ENCODE results near the gene CARD11.

- TF ChIP-seq, protein P1, sequence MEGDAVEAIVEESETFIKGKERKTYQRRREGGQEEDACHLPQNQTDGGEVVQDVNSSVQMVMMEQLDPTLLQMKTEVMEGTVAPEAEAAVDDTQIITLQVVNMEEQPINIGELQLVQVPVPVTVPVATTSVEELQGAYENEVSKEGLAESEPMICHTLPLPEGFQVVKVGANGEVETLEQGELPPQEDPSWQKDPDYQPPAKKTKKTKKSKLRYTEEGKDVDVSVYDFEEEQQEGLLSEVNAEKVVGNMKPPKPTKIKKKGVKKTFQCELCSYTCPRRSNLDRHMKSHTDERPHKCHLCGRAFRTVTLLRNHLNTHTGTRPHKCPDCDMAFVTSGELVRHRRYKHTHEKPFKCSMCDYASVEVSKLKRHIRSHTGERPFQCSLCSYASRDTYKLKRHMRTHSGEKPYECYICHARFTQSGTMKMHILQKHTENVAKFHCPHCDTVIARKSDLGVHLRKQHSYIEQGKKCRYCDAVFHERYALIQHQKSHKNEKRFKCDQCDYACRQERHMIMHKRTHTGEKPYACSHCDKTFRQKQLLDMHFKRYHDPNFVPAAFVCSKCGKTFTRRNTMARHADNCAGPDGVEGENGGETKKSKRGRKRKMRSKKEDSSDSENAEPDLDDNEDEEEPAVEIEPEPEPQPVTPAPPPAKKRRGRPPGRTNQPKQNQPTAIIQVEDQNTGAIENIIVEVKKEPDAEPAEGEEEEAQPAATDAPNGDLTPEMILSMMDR (IDR thresholded peaks at IDR 0.05) = no peak
- no peak for TF ChIP-seq POLR2A (IDR thresholded peaks at IDR 0.05; ENCODE audit: low read depth)
These were observed 38.4 kb downstream of the CARD11 start for GRCh38 chr7:3005257-3005656.

Measured in esophagus muscularis mucosa (tissue), 3 donors.